Left colon (tissue), 2 donors: ENCODE results near the gene CTXN3. TPM values are rescaled to one million over a fixed set of nuclear protein-coding genes. Genes with fewer than 3 reads are reported as not detected.

Experiments
- ATAC-seq: fragments of 200-7000 bp; cut with Tn5 transposase; one replicate; pipeline ENCODE4 v1.9.1; 2020; ENCODE audit warnings: mild to moderate bottlenecking, moderate library complexity
- DNase-seq, 2 donors: peaks; one replicate each; pipeline ENCODE4 v3.0.0-alpha.2; 2020
- intact Hi-C, 2 donors: fragments of 100-400 bp; cut with DNase I in 1 of 2; cut with micrococcal nuclease in 1 of 2; formaldehyde crosslinking; loops; one replicate each; pipeline versions ENCODE4 v1.11.2 to v1.14.0; 2022; cut with DNase I, micrococcal nuclease
- long read RNA-seq: library from polyadenylated mRNA; unstranded; transcript quantifications from one replicate; pipeline ENCODE4 v2.0.0, GENCODE V29; 2021
- total RNA-seq, 2 donors: library from RNA; stranded (reverse); fragmentation: NEBNext Ultra II Directional; extraction: Animal tissue kit (Norgen Biotek cat#: 25700); gene quantifications; one replicate each; pipeline ENCODE4 v1.2.1, GENCODE V29; 2021
- donor health status: DM: no; HTN: no; CAD: no.
- donor health status: DM: yes; HTN: yes; CAD: no.

CTXN3 gene
- not detected for total RNA-seq
- long read RNA-seq = 0 reads

DNA sequence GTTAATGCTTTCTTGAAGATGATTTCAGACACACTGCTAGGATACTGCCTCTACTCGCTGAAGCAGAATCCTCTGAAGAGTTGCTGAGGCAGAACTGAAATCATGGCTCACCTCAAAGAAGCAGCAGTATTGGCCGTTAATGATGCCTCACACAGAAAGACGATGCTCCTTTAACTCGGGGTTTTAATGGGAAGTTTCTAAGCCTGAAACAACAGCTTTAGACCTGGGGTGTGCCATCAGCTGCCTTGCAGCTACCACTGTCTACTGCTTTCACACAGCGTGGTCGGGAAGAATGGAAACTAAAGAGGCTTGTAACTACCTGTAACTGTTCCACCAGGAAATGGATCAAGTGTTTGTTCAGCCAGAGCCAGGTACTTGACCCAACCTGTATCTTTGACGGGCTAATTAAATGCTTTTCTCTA lies at the start of gene CTXN3:
Gene CTXN3 (plus strand): TSS at position 65 of the 422 bp plus-strand sequence. CDS start 8,440 bp downstream, outside the sequence.
- ATAC-seq = no peak
- intact Hi-C loops = no loop called here
- DNase-seq = no peak

DNA sequence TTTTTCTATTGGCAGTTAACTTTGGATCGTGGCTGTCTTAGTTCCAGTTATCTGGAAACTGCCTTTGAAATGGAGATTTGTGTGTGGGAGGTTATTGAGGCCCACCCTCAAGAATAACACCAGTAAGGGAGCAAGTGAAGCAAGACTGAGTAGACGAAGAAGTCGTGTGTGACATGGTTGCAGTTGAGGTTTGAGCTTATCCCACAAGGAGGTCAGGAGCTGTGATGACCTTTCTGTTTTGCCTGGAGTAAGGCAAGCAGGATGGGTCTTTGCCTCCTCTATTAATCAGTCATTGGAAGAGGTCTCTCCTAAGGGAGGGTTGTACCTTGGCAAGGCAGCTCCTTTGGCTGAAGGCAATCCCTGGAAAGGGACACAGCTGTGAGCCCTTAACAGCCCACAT lies 49.6 kb upstream of the CTXN3 start:
- intact Hi-C loops = no loop called here
- ATAC-seq (no peak), DNase-seq (no peak)

- DNase-seq (no peak), ATAC-seq (no peak)
- intact Hi-C loops = no loop called here
These were observed 49.0 kb upstream of the CTXN3 start for GRCh38 chr5:127599847-127600246.

- DNase-seq (no peak), ATAC-seq (no peak)
- intact Hi-C loops = no loop called here
These were observed 47.8 kb upstream of the CTXN3 start for GRCh38 chr5:127601111-127601510.

GRCh38 chr5:127601601-127602000 lies 47.3 kb upstream of the CTXN3 start:
- intact Hi-C loops = no loop called here
- ATAC-seq (no peak), DNase-seq (no peak)

DNA sequence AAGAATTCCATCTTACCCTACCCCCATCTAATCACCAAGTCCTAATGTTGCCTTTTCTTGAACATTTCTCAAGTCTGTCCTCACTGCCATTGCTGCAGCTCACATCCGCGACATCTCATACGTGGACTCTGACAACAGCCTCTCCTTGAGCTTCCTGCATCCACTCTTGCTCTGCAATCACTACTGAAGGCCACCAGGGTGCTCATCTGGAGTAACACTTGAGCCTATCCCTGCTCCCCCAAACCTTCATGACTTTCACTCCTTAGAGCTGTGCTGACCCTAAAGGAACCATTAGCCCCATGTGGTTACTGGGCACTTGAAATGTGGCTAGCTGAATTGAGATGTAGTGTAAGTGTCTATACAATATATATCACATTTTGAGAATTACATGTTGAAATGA lies 46.4 kb upstream of the CTXN3 start:
- DNase-seq (no peak), ATAC-seq (no peak)
- intact Hi-C loops = no loop called here

DNA sequence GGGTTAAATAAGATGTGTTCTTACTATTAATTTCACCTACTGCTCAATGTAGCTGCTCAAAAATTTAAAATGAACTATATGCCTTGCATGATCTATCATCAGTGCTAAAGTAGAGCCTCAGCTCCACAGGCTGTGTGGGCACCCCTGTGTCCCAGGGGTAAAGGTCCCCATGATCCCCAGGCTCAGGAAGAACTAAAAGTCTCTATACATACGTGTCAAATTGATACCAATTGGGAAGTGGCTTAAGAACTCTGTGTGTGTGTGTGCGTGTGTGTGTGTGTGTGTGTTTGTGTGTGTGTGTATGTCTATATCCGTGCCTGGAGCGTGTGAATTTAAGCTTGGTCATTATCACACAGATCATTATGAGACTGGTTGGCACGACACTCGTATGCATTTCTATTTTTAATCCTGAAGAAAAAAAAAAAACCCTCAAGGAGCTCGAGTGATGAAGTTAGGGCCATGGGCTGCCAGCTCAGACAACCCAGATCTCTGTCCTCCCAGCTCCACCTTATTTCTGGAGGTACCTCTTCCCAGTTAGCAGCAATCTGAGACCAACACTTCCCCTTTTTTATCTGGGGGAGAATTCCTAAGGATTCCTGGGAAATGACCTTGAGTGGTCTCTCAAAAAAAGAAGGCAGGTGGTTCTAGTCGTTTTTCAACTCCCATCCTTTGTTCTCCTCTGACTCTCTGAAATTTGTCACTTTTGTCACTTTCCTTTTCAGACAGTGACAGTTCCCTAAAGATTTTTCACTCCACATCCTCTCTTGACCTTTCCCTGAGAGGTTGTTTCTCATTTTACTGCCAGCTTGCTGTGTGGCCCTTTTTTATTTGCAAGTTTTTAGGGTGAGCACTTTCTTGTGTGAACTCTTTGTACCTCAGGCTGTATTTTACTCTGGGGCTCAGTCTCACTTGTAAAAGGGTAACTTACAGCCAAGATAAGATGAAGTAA lies 45.7 kb upstream of the CTXN3 start:
- DNase-seq (no peak), ATAC-seq (no peak)
- intact Hi-C loops = no loop called here

DNA sequence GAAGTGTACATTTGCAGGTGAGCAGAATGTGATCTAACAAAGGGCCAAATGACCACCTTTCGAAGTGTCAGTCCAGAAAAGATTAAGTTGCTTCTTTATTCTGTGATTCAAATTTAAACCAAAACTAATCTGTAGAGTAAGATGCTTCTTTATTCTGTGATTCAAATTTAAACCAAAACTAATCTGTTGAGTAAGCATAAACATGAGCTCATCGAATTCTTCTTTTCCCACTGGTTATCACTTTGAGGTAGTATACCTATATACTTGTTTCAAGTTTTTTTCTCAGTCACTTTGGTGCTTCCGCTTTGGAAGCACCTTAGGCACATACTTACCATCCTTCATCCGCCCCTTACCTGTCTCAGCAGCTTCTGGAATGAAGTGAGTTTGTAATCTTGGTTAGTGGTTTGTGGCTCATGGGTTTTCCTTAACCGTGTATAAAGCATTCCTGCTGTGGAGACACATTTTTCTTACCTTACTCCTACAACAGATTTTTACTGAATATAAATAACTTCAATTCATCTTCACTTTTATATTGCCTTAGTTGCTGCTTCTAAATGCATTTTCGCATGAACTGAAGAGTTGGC lies 40.7 kb upstream of the CTXN3 start:
- intact Hi-C loops = no loop called here
- no peak for DNase-seq
- no peak for ATAC-seq

DNA sequence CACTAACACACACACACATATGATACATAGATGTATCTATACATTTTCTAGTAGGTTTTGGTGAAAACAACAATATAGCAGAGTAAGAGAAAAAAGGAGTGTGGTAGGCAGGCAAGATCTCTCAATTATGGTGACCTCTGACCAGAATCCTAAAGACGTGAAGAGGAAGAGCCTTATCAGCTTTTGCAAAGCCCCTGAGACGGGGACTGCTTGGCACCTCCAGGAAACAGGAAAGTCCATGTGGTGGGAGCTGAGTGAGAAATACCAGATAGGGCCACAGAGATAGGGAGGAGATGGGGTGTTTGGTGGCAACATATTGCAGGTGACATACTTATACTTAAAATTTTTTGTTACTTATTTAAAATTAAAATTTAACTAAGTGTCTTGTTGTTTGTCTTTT lies 39.9 kb upstream of the CTXN3 start:
- ATAC-seq (no peak), DNase-seq (no peak)
- intact Hi-C loops = no loop called here

GRCh38 chr5:127609957-127610356 lies 38.9 kb upstream of the CTXN3 start:
- ATAC-seq = no peak
- no peak for DNase-seq
- intact Hi-C loops = no loop called here

- ATAC-seq = no peak
- intact Hi-C loops = no loop called here
- DNase-seq = no peak
These were observed 36.3 kb upstream of the CTXN3 start for GRCh38 chr5:127612441-127613141.

GRCh38 chr5:127615916-127616315 lies 33.0 kb upstream of the CTXN3 start:
- intact Hi-C loops = no loop called here
- no peak for ATAC-seq
- DNase-seq = no peak

DNA sequence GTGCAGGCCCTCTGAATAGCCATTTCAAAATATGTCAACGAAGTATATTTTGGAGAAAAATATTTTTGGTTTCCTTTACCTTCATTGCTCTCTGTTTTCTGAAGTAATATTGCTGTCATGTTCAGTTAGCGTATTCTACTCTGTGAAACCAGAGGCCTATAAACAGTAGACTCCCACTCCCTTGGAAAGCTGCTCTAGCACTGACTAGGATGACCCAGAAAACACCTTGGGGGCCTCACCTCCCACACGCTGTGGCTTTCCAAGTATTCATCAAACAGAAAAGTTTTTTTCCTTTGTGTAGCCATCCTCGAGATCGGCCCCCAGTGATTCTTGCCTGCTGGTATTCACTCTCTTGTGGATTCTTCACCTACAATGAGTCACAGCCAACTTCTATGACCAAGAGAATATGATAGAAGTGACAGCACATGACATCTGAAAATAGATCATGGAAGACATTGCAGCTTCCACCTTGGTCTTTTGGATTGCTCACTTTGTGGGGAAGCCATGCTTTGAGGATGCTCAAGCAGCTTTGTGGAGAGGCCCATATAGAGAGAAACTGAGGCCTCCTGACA lies 28.9 kb upstream of the CTXN3 start:
- ATAC-seq = no peak
- DNase-seq = no peak
- intact Hi-C loops = no loop called here

GRCh38 chr5:127621601-127622325 lies 27.1 kb upstream of the CTXN3 start:
- intact Hi-C loops = no loop called here

DNA sequence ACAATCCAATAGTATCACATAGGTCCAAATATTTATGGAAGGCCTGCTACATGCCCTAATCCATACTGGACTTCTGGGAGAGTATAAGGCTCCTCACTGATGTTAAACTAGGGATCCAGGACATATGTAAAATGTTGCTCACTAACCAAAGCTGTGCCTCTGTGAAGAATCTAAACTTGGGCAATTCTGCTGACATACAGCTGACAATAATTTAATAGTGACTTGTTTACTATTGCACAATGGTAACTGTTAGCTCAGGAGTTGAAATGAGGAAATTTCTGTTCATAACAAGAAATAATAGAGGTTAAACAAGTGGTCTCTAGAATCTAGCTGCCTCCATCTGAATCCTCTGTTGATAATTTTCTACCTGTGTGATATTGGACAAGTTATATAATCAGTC lies 14.9 kb upstream of the CTXN3 start:
- intact Hi-C loops = no loop called here
- DNase-seq = no peak
- no peak for ATAC-seq

More at GRCh38 chr5:127621601-127622325, 27.1 kb upstream of the CTXN3 start:
- DNase-seq = no peak
- no peak for ATAC-seq

DNA sequence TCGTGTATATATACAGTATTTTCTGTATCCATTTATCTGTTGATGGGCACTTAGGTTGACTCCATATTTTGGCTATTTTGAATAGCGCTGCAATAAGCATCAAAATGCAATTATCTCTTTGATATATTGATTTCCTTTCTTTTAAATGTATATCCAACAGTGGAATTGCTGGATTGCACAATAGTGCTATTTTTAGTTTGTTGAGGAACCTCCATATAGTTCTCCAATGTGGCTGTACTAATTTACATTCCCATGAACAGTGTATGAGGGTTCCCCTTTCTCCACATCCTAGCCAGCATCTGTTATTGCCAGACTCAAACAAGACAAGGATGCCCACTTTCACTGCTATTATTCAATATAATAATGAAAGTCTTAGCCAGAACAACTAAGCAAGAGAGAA lies 9.1 kb upstream of the CTXN3 start:
- intact Hi-C loops = no loop called here
- ATAC-seq (no peak), DNase-seq (no peak)

DNA sequence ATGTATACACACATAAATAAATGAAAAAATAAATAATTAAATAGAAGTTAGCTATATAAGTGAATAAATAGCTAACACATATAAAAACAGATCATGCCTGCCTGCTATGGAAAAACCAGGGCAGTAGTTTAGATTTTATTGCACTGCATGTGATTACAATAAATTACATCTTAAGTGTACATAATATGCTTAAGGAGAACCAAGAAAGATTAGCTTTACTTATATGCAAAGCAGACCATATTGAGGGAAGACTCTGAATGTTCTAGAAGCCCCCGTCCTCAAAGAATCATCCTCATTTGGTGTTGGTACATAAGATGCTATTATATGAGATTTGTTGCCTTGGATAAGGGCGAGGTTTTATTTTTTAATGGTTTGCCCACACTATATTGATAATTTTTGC lies 5.9 kb upstream of the CTXN3 start:
- ATAC-seq (no peak), DNase-seq (no peak)
- intact Hi-C loops = no loop called here

- intact Hi-C loops = no loop called here
- ATAC-seq (no peak), DNase-seq (no peak)
These were observed 5.3 kb upstream of the CTXN3 start for GRCh38 chr5:127643607-127644006.

- intact Hi-C loops = no loop called here
- ATAC-seq (peak; percentile 47), DNase-seq (no peak)
These were observed 3.6 kb upstream of the CTXN3 start for GRCh38 chr5:127645300-127645726.
